Mononuclear cell (primary cell): ENCODE measurements around the gene EMC7. TPM values are rescaled to one million over a fixed set of nuclear protein-coding genes. Genes with fewer than 3 reads are reported as not detected.
"Not testable (repeated sequence)": the region's sequence is repeated elsewhere in the genome, so short reads cannot be mapped to it uniquely, and the experiment has no call there.

Source experiments
- H3K27me3 ChIP-seq: 2 replicates; pipeline ENCODE4 v1.6.0; 2011; ENCODE audit warnings: low read length, control low read depth; ENCODE audit not compliant: insufficient read depth
- H3K4me1 ChIP-seq: 2 replicates; pipeline ENCODE4 v1.5.1; 2011; ENCODE audit warnings: mild to moderate bottlenecking, low read length, control low read depth; ENCODE audit not compliant: insufficient read depth
- H3K4me3 ChIP-seq: 2 replicates; pipeline ENCODE4 v1.5.1; 2011; ENCODE audit warnings: mild to moderate bottlenecking, low read length, moderate library complexity
- H3K9me3 ChIP-seq: 2 replicates; pipeline ENCODE4 v1.5.1; 2011; ENCODE audit warnings: low read depth, mild to moderate bottlenecking, control low read depth, low read length
- total RNA-seq: library from RNA; depleted of rRNA; stranded (reverse); fragments of >200 nt; gene quantifications from one replicate; pipeline ENCODE4 v1.2.3, GENCODE V29; 2012

Gene EMC7
- total RNA-seq = 34.7 TPM

- Histone ChIP-seq H3K27me3 (no peaks in the 10 kb centered on the region), H3K9me3 (no peaks in the 10 kb centered on the region), H3K4me3 (peak within 1 kb of the TSS; percentile 99), H3K4me1 (peaks cover 27% of the 10 kb centered on the region)
Measured at GRCh38 chr15:34101366-34102174, at the start of gene EMC7, which contains the start of gene PGBD4. Gene EMC7, minus strand, starts transcription at chr15:34101862. Its CDS starts 23 bp downstream, at chr15:34101839. Gene PGBD4, plus strand, starts transcription at chr15:34102083. Its CDS starts 449 bp downstream, at chr15:34102532.

GRCh38 chr15:34147371-34148140, 45.9 kb upstream of the EMC7 start:
- H3K9me3 ChIP-seq = no peaks in the 10 kb centered on the region
- H3K27me3 ChIP-seq = no peaks in the 10 kb centered on the region
- no peaks in the 10 kb centered on the region for H3K4me1 ChIP-seq
- no peak overlapping the region for H3K4me3 ChIP-seq

DNA sequence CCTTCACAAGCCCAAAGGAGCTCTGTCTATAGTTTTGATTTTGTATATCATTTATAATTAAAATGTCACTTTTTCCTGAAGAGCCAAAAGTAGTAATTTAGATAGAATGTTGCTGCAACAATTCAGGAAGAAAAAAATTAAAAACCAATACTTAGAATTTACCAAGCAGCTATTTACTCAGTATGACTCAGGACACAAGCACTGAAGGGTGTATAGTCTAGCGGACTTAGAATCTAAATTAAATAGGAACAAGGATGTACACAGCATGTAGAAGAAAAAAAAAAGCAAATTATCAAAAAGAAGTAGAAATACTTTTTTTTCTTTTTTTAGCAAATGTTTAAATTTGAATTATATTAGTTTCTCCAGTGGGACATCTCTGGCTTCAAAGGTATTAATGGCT, 31.8 kb upstream of the EMC7 start:
- no peaks in the 10 kb centered on the region for H3K27me3 ChIP-seq
- no peaks in the 10 kb centered on the region for H3K4me1 ChIP-seq
- H3K9me3 ChIP-seq = no peaks in the 10 kb centered on the region
- H3K4me3 ChIP-seq = no peak overlapping the region

- Histone ChIP-seq H3K4me3 (no peak overlapping the region), H3K27me3 (no peaks in the 10 kb centered on the region), H3K9me3 (no peaks in the 10 kb centered on the region), H3K4me1 (no peaks in the 10 kb centered on the region)
Measured at GRCh38 chr15:34132881-34133280, 31.2 kb upstream of the EMC7 start.

- no peaks in the 10 kb centered on the region for H3K4me1 ChIP-seq
- no peaks in the 10 kb centered on the region for H3K27me3 ChIP-seq
- H3K9me3 ChIP-seq = no peaks in the 10 kb centered on the region
- H3K4me3 ChIP-seq = no peak overlapping the region
Measured at GRCh38 chr15:34128898-34129297, 27.2 kb upstream of the EMC7 start.

DNA sequence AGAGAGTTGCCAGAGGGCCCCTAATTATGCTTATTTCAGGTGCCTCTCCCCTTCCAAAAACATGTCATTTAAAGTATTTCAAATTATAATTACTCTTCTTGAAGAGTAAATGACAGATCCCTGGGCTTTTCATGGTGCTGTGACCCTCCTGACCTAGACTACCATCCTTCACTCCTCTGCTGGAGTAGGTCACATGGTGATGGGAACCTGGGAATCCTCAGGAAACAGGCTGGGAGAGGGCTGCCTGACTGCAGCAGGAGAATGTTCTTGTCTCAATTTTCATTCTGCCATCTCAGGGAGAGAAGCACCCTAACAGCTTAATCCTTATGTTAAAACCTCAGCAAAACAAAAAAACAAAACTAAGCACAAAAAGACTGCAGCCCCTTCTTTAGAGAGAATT, 24.9 kb upstream of the EMC7 start:
- H3K4me1 ChIP-seq = no peaks in the 10 kb centered on the region
- no peak overlapping the region for H3K4me3 ChIP-seq
- H3K9me3 ChIP-seq = no peaks in the 10 kb centered on the region
- H3K27me3 ChIP-seq = no peaks in the 10 kb centered on the region

GRCh38 chr15:34125945-34126344, 24.3 kb upstream of the EMC7 start:
- Histone ChIP-seq H3K4me1 (no peaks in the 10 kb centered on the region), H3K9me3 (no peaks in the 10 kb centered on the region), H3K27me3 (no peaks in the 10 kb centered on the region), H3K4me3 (no peak overlapping the region)

DNA sequence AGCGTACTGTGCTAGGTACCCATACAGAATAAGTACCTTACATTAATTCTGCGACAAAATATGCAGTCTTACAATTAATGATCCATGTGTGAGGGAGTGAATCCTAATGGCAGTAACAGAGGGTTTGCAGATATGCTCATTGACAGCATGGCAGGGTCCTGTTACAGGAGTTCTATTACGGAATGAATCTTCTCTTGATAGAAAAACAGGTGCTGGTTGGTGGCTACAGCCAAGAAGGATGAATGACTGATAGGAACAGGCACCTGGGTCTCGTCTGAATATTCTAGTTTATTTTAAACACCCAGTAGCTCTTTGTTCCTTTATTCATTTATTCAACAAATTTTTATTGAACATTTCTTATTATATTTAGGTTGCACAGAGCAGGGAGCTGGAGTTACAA, 23.0 kb upstream of the EMC7 start:
- no peaks in the 10 kb centered on the region for H3K9me3 ChIP-seq
- H3K27me3 ChIP-seq = no peaks in the 10 kb centered on the region
- no peak overlapping the region for H3K4me3 ChIP-seq
- H3K4me1 ChIP-seq = no peaks in the 10 kb centered on the region

GRCh38 chr15:34122771-34123183, 21.1 kb upstream of the EMC7 start:
- no peaks in the 10 kb centered on the region for H3K9me3 ChIP-seq
- H3K4me1 ChIP-seq = no peaks in the 10 kb centered on the region
- no peaks in the 10 kb centered on the region for H3K27me3 ChIP-seq
- H3K4me3 ChIP-seq = no peak overlapping the region

GRCh38 chr15:34121786-34122185, 20.1 kb upstream of the EMC7 start:
- not testable (repeated sequence) for H3K9me3 ChIP-seq, H3K4me1 ChIP-seq, H3K4me3 ChIP-seq, H3K27me3 ChIP-seq

DNA sequence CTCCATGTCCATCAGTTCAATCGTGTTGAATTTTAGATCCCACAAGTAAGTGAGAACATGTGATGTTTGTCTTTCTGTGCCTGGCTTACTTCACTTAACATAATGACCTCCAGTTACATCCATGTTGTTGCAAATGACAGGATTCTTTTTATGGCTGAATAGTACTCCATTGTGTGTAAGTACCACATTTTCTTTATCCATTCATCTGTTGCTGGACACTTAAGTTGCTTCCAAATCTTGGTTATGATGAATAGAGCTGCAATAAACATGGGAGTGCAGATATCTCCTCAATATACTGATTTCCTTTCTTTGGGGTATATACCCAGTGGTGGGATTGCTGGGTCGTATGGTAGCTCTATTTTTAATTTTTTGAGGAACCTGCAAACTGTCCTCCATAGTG, 18.8 kb upstream of the EMC7 start:
- H3K4me1 ChIP-seq, H3K4me3 ChIP-seq, H3K9me3 ChIP-seq, H3K27me3 ChIP-seq: not testable (repeated sequence)

- H3K4me3 ChIP-seq = no peak overlapping the region
Measured at GRCh38 chr15:34119291-34119690, 17.6 kb upstream of the EMC7 start.

DNA sequence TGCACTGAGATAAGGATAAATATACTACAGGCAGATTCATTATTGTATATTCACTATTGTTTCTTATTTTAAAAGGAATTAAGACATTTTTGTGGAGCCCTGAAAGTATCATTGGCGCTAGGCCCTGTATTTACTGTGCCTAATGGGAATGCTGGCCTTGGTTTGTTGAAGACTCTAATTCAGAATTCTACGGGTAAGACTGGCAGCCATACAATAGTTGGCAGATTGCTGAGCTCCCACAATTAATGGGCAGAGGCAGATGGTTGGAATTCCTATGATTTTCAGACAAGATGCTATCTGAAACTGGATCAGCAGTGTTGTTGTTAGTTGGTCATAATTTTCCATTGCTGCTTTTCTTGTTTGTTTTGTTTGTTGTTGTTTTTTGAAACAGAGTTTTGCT, 15.0 kb upstream of the EMC7 start:
- no peak overlapping the region for H3K4me3 ChIP-seq
- H3K27me3 ChIP-seq = peaks cover 2% of the 10 kb centered on the region
- H3K9me3 ChIP-seq = no peaks in the 10 kb centered on the region
- H3K4me1 ChIP-seq = no peaks in the 10 kb centered on the region

More at GRCh38 chr15:34119291-34119690, 17.6 kb upstream of the EMC7 start:
- no peaks in the 10 kb centered on the region for H3K4me1 ChIP-seq
- peaks cover 2% of the 10 kb centered on the region for H3K27me3 ChIP-seq
- H3K9me3 ChIP-seq = no peaks in the 10 kb centered on the region

- H3K9me3 ChIP-seq = no peaks in the 10 kb centered on the region
- no peak overlapping the region for H3K4me3 ChIP-seq
- H3K27me3 ChIP-seq = peaks cover 2% of the 10 kb centered on the region
- H3K4me1 ChIP-seq = no peaks in the 10 kb centered on the region
Measured at GRCh38 chr15:34114739-34115138, 13.1 kb upstream of the EMC7 start.

DNA sequence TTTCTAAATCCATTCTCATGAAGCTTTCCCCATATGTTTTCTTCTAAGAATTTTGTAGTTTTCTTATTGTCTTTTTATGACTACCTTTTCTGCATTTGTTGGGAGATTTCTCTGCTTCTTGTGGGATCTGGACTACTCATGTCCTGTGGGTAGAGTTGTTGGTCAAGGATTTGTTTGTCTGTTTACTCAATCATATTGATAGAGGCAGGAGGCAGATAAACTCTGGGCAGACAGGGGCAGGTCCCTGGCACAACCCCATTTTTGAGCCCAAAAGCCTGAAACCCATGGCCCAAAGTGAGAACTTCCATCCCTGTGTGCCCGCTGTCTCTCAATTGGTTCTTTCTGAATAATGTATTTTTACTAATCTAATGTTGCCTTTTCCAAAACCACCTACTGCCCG, 12.6 kb upstream of the EMC7 start:
- Histone ChIP-seq H3K27me3 (peaks cover 2% of the 10 kb centered on the region), H3K4me3 (no peak overlapping the region), H3K4me1 (no peaks in the 10 kb centered on the region), H3K9me3 (no peaks in the 10 kb centered on the region)
